T follicular helper cell (primary cell): ENCODE measurements around the gene MAP2.
"Not testable (repeated sequence)": the region's sequence is repeated elsewhere in the genome, so short reads cannot be mapped to it uniquely, and the experiment has no call there.

Experiments
- DNase-seq: peaks from one replicate; pipeline ENCODE4 v3.0.0-alpha.2; 2020; ENCODE audit warnings: low read depth

The MAP2 gene

GRCh38 chr2:209591021-209591420, 167.2 kb downstream of the MAP2 start:
- no peak for DNase-seq

- DNase-seq = no peak
Observed at GRCh38 chr2:209592106-209592505, 168.3 kb downstream of the MAP2 start.

GRCh38 chr2:209593930-209594329, 170.1 kb downstream of the MAP2 start:
- DNase-seq = no peak

DNA sequence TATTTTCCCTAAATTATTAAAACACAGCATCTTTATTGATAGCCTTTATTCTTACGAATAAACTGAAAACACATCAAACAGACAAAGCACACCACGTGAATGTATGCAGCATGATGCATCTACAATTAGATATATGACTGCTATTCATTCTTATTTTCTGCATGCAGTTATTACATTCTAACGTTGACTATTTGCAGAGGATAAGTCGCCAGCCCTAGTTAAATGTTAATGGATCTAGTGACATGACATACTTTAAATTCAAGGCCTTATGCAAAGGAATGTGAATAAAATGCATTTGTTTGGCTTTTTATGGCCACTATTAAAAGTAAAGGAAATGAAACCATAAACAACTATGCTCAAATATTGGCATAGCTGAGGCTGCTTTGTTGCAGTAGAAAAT, 172.4 kb downstream of the MAP2 start:
- no peak for DNase-seq

- not testable (repeated sequence) for DNase-seq
Observed at GRCh38 chr2:209598227-209598626, 174.4 kb downstream of the MAP2 start.

- no peak for DNase-seq
Observed at GRCh38 chr2:209600341-209601171, 176.7 kb downstream of the MAP2 start.

- no peak for DNase-seq
Observed at GRCh38 chr2:209601497-209601896, 177.7 kb downstream of the MAP2 start.

DNA sequence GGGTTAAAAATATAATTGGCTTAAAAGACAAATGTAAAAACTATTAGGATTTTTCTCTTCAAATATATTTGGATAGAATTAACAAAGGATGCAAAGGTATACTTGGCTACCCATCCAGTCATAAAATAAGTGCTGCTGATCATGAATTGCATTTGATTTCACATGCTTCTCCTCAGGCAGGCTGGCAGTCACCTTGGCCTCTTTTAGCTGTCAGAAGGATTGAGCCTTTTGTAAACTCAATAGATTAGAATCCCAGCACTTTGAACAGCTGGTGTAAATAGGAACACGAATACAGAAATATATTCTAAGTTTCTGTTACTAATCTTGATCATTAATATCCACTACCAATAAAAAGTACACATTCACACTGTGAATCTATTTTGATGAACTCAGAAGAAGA, 178.4 kb downstream of the MAP2 start:
- no peak for DNase-seq

- no peak for DNase-seq
Observed at GRCh38 chr2:209609531-209609930, 185.7 kb downstream of the MAP2 start.

GRCh38 chr2:209610631-209611030, 186.8 kb downstream of the MAP2 start:
- DNase-seq = no peak

GRCh38 chr2:209613649-209614305, 189.9 kb downstream of the MAP2 start:
- no peak for DNase-seq

- no peak for DNase-seq
Observed at GRCh38 chr2:209614690-209615369, 191.0 kb downstream of the MAP2 start.

- DNase-seq = no peak
Observed at GRCh38 chr2:209619782-209620181, 195.9 kb downstream of the MAP2 start.

DNA sequence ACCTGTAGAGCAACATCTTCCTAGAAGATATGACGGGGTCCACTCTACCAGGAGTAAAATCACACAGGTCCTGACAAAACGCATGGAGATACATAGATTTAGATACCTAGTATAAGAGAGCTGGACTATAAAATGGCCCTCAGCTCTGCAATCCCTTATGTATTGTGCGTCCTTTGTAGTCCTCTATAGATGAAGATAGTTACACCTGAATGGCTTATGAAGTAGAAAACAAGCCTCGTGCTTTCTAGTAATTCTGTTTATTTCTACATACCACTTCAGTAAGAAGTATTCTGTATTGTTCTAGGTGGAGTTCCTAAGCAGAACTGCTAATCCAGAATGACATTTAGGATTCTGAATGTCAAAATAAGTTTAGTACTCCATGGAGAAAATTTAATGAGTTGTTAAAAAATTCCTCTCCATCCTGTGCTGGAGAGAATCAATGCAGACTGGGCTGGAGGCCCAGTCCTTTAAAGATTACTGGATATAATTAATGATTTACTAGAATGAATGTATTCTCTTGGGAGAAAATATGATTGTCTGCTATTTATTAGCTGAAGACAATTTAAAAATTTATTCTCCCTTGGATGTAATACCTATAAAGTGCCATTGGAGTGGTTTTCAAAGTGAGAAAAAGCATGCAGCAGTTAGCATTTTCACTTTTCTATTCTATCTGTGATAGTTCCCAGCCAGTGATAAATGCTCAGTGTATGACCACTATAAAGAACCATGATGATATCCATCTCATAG, 200.5 kb downstream of the MAP2 start:
- DNase-seq = no peak

DNA sequence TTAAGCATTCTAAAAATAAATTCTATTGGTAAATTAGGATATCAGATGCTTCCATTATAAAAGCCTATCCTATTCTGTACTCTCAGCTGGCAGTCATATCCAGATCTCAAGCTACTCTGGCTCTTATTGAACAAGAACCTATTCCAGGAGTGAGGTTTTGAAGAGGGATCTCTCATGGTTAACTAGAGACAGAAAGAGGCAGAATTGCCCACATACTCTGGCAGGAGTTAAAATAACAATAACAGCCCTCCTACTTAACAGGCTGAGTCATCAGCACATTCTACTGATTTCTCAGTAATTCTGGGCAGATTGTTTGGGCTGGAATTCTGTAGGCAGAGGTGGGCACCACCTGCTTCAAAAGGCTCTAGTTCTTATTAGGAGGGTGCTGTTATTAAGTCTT, 205.8 kb downstream of the MAP2 start:
- DNase-seq = no peak

GRCh38 chr2:209633911-209634310, 210.1 kb downstream of the MAP2 start:
- DNase-seq = no peak

- no peak for DNase-seq
Observed at GRCh38 chr2:209636076-209636475, 212.2 kb downstream of the MAP2 start.

DNA sequence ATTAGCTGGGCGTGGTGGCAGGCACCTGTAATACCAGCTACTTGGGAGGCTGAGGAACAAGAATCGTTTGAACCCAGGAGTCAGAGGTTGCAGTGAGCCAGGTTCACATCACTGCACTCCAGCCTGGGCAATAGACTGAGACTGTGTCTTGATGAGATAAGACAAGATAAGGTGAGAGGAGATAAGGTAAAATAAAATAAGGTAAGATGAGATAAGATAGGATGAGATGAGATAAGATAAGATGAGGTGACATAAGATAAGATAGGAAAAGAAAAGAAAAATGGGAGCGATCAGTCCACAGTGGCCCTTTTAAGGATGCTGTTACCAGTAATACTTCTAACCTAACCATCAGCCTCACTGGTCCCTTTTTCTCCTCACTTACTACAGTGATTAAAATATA, 213.4 kb downstream of the MAP2 start:
- no peak for DNase-seq

DNA sequence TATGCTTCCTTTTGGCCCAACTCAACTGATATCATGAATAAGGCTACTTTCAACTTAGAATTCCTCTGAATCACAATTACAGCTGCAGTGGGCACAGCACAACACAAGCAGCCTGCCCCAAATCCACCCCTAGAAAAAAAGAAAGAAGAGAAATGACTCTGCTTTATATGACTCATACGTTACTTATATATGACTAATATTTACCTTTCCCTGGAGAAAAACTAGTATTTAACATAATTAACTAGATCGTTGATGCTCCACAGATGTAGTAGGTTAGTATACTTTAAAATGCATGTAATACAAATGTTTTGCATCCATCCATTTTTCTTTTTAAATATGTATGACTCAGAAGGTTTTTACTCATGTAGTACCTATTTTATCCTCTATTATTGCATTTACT, 214.5 kb downstream of the MAP2 start:
- no peak for DNase-seq

DNA sequence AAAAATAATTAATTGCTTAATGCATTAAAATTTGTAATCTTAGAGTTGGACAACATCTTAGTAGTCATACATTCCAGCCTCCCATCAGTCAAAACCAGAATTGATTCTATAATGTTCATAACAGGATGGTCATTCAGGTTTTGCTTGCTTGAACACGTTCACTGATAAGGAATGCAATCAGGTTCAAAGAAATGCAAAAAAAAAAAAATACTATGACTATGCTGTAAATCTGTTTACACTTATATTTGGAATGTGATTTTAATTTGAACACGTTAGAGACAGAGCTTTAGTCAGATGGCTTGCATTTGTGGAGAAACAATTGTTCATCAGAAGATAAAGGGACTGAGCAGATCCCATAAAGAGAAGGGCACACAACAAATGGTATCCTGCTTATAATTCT, 216.5 kb downstream of the MAP2 start:
- DNase-seq = no peak

GRCh38 chr2:209642146-209642820, 218.4 kb downstream of the MAP2 start:
- no peak for DNase-seq

DNA sequence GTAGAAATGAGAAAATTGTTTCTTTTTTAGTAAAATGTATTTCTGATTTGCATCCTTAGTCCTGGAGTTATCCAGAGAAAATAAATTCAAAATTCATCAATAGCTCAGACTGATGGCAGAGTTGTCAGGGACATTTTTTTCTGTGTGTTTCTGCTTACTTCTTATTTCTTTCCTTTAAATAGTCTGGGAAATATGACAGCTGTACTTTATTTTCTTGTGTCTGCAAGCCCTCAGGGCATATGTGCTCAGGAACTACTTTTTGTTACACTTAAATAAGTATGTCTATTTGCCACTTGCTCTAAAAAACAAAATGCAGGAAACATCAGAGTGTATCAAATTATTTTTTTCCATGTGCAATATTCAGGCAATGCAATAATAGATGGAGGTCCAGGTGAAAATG, 221.0 kb downstream of the MAP2 start:
- no peak for DNase-seq
